Gastrocnemius medialis (tissue), 4 donors: ENCODE data around the gene FAM229B. TPM values are rescaled to one million over a fixed set of nuclear protein-coding genes. Genes with fewer than 3 reads are reported as not detected.

Experiments
- ATAC-seq, 2 donors: fragments of 150-250 bp; one replicate each; pipeline ENCODE4 v1.9.1; 2016
- DNase-seq, 2 donors: peaks; one replicate each; pipeline ENCODE4 v3.0.0-alpha.2; 2019
- H3K27ac ChIP-seq, 4 donors: fragments of 200-600 bp; sonication (generic); 1 replicate in 1 of 4; 2 replicates in 3 of 4; pipeline ENCODE4 v1.5.1; 2016 to 2018; ENCODE audit warnings: mild to moderate bottlenecking in 2 of 4, moderate library complexity in 1 of 4
- H3K27me3 ChIP-seq, 3 donors: fragments of 200-600 bp; sonication (generic) in 2 of 3; 1 replicate in 1 of 3; 2 replicates in 2 of 3; pipeline versions ENCODE4 v1.5.1 to v1.6.0; 2016 to 2019; ENCODE audit warnings: mild to moderate bottlenecking in 1 of 3, moderate library complexity in 1 of 3
- H3K36me3 ChIP-seq, 2 donors: fragments of 200-600 bp; sonication (generic) in 1 of 2; one replicate each; pipeline ENCODE4 v1.5.1; 2017 to 2018
- H3K4me1 ChIP-seq, 2 donors: fragments of 200-600 bp; sonication (generic) in 1 of 2; one replicate each; pipeline ENCODE4 v1.5.1; 2016 to 2017; ENCODE audit warnings: mild to moderate bottlenecking in 2 of 2
- H3K4me3 ChIP-seq, 4 donors: fragments of 200-600 bp; sonication (generic) in 3 of 4; 1 replicate in 1 of 4; 2 replicates in 3 of 4; pipeline ENCODE4 v1.5.1; 2016 to 2019; ENCODE audit warnings: mild to moderate bottlenecking in 2 of 4
- H3K9me3 ChIP-seq, 3 donors: fragments of 200-600 bp; sonication (generic) in 2 of 3; 1 replicate in 1 of 3; 2 replicates in 2 of 3; pipeline ENCODE4 v1.5.1; 2016 to 2019
- POLR2A ChIP-seq, 2 donors: fragments of 450-650 bp; IDR thresholded peaks; one replicate each; pipeline ENCODE4 v1.6.1; 2017; ENCODE audit warnings: antibody characterized with exemption in 2 of 2, mild to moderate bottlenecking in 2 of 2, moderate library complexity in 2 of 2
- in situ Hi-C, 4 donors: fragments of 200-750 bp; cut with MboI; loops; one replicate each; pipeline versions ENCODE4 v1.15.0 to v1.8.0; 2017; ENCODE audit warnings: low sequenced_read_pairs in 4 of 4
- intact Hi-C: fragments of 100-400 bp; cut with DNase I; formaldehyde crosslinking; loops from one replicate; pipeline ENCODE4 v1.15.1; 2023; ENCODE audit warnings: low total_unique reads
- total RNA-seq, 4 donors: library from RNA; depleted of rRNA; stranded (reverse); fragments of >200 nt; gene quantifications; one replicate each; pipeline versions ENCODE4 v1.1.0 to v1.2.3, GENCODE V29; 2016
- TF ChIP-seq, protein P1 (sequence below), 5 experiments: fragments of 450-650 bp in 3 of 5; fragments of 200-600 bp in 2 of 5; sonication (generic) in 2 of 5; IDR thresholded peaks in 4 of 5; conservative IDR thresholded peaks in 1 of 5; 1 replicate in 4 of 5; 2 replicates in 1 of 5; pipeline ENCODE4 v1.5.1; 2016 to 2019; ENCODE audit warnings: antibody characterized with exemption in 5 of 5, mild to moderate bottlenecking in 3 of 5, moderate library complexity in 3 of 5

Gene FAM229B
- total RNA-seq, 4 donors from 2014 or later, result 0.58 to 3.9 (median 1.1) TPM

DNA sequence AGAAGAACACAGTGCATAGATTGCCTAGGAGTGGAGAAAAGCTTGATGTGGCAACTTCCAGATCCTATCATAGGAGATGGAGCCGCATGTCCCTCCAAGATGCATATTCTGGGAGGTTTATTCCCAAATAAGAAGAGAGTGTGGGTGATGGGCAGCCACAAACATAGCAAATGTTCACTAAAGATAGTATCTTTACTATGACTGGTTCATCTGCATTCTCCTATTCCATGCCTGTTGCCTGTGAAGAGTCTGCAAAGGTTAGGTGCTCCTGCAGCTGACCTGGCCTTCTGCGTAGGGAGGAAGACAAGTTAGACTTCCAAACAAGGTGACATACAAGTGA is 48.0 kb upstream of the FAM229B start:
- H3K4me1 ChIP-seq, result peaks cover 10 to 18% of the 10 kb centered on the region in 2 donors
- TF ChIP-seq, protein P1, sequence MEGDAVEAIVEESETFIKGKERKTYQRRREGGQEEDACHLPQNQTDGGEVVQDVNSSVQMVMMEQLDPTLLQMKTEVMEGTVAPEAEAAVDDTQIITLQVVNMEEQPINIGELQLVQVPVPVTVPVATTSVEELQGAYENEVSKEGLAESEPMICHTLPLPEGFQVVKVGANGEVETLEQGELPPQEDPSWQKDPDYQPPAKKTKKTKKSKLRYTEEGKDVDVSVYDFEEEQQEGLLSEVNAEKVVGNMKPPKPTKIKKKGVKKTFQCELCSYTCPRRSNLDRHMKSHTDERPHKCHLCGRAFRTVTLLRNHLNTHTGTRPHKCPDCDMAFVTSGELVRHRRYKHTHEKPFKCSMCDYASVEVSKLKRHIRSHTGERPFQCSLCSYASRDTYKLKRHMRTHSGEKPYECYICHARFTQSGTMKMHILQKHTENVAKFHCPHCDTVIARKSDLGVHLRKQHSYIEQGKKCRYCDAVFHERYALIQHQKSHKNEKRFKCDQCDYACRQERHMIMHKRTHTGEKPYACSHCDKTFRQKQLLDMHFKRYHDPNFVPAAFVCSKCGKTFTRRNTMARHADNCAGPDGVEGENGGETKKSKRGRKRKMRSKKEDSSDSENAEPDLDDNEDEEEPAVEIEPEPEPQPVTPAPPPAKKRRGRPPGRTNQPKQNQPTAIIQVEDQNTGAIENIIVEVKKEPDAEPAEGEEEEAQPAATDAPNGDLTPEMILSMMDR (IDR thresholded peaks at IDR 0.05 in 4 of 5, conservative IDR thresholded peaks at IDR 0.05 in 1 of 5), result no peak
- TF ChIP-seq POLR2A (IDR thresholded peaks at IDR 0.05), result no peak
- DNase-seq, result no peak
- peak overlapping the region in 3 of 4 donors; percentile 60 to 75 (median 65) for H3K27ac ChIP-seq
- H3K4me3 ChIP-seq, result no peak overlapping the region
- no peak for ATAC-seq
- H3K9me3 ChIP-seq, result no peaks in the 10 kb centered on the region
- H3K27me3 ChIP-seq, result no peaks in the 10 kb centered on the region
- in situ Hi-C loops, result no loop called here
- intact Hi-C loops, result no loop called here
- no peaks in the 10 kb centered on the region for H3K36me3 ChIP-seq

DNA sequence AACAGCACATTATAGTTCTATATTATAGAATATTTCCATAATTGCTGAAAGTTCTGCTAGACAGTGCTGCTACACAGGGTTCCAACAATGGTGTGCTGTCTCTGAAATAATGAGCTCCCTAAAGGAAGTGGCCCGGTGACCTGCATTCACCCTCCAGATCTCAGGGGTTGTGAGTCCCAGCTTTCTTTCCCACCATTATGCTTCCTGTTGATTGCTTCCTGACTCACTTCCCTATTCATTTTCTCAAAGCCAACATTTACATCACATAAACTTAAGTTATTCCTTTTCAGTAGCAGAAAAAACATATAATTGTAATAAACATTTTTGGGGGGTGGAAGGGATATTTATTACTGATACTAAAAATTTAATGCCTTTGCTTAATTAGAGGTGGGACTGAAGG is 46.4 kb upstream of the FAM229B start:
- TF ChIP-seq POLR2A (IDR thresholded peaks at IDR 0.05), result no peak
- TF ChIP-seq, protein P1 (IDR thresholded peaks at IDR 0.05 in 4 of 5, conservative IDR thresholded peaks at IDR 0.05 in 1 of 5), result no peak
- ATAC-seq (no peak), DNase-seq (no peak)
- no peak overlapping the region for H3K4me3 ChIP-seq
- no peaks in the 10 kb centered on the region for H3K9me3 ChIP-seq
- H3K27me3 ChIP-seq, result no peaks in the 10 kb centered on the region
- intact Hi-C loops (loop anchor here (10.0 kb wide), 1 partner anchor 166 kb away; the partner anchor contains the start of gene FYN), in situ Hi-C loops (loop anchor here in 2 of 4 donors (5.0 to 10.0 kb wide), 3 partner anchors 334 to 786 kb away; a partner anchor contains a TSS)
- H3K4me1 ChIP-seq, result peaks cover 10 to 18% of the 10 kb centered on the region in 2 donors
- no peak overlapping the region for H3K27ac ChIP-seq
- no peaks in the 10 kb centered on the region for H3K36me3 ChIP-seq

DNA sequence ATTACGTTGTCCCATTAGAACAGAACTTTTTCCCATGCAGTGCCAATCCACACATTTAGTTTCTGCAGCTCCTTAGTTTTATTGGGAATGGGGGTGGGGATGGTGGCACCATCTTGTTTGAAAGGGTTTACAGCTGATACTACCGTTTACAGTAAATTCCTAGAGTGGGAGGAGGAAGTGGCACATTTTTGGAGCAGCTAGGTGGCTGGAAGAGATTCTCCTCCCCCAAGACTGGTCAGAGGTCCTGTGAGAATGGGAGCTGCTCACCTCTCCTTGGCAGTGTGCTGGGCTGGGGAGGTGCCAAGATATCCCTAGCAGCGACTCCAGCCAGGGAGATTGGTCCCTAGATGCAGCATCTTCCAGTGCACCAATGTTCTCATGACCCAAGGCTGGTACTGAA is 45.9 kb upstream of the FAM229B start:
- Histone ChIP-seq H3K27me3 (no peaks in the 10 kb centered on the region), H3K27ac (no peak overlapping the region), H3K4me3 (no peak overlapping the region), H3K9me3 (no peaks in the 10 kb centered on the region), H3K36me3 (no peaks in the 10 kb centered on the region), H3K4me1 (peaks cover 10 to 18% of the 10 kb centered on the region in 2 donors)
- in situ Hi-C loops, result loop anchor here in 2 of 4 donors (5.0 to 10.0 kb wide), 3 partner anchors 334 to 787 kb away; a partner anchor contains a TSS
- ATAC-seq (no peak), DNase-seq (no peak)
- no peak for TF ChIP-seq POLR2A (IDR thresholded peaks at IDR 0.05)
- TF ChIP-seq, protein P1 (IDR thresholded peaks at IDR 0.05 in 4 of 5, conservative IDR thresholded peaks at IDR 0.05 in 1 of 5), result no peak
- intact Hi-C loops, result loop anchor here (10.0 kb wide), 1 partner anchor 167 kb away; the partner anchor contains the start of gene FYN

DNA sequence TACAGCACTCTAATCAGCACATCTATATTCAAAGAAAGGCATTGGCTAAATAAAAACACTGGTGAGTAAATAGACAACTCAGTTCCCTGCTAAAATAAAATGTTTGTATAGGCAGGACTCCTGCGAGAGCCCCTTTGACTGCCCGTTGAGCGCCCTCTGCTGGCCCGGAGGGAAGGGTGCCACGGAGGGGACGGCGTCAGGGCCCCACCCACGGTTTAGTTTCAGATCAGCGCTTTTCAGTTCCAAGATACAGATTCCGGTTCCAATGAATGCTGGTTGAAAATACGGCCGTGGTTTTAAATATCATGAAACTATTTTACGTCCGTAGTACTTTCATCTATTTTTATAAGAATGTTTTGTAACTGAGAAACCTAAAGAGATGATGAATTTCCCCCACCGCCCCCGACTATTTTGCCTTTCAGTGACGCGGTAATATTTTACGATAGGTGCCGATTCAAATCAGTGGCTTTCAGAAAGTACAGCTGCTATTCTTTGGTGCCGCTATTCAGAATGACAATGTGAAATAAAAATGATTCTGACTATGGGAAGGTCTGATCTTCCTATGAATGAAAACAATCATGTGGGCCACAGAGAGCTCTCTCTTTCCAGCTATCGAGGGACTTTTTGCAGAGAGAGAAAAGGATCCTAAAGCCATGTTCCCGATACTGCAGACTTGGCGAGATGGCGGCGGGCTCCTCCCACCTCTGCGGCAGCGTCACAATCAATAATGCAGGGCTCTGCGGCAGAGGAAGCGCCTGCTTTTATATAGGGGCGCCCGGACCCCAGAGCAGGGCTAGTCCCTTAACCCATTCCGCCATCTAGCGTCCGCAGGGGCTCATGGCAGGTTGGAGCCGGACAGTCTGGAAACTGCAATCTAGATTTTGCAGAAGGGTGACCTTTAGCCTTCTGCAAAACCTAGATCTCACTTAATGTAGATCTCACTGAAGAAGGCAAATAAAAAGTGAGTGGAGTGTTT is 44.1 kb upstream of the FAM229B start:
- intact Hi-C loops (loop anchor here (1.0 to 10.0 kb wide), 4 partner anchors 47 to 785 kb away; partner anchors contain the start of gene FYN), in situ Hi-C loops (loop anchor here in 2 of 4 donors (5.0 to 10.0 kb wide), 3 partner anchors 336 to 789 kb away; a partner anchor contains a TSS)
- Histone ChIP-seq H3K27me3 (no peaks in the 10 kb centered on the region), H3K36me3 (no peaks in the 10 kb centered on the region), H3K27ac (peak overlapping the region; percentile 44 to 73 (median 66)), H3K9me3 (no peaks in the 10 kb centered on the region), H3K4me1 (peaks cover 1 to 8% of the 10 kb centered on the region in 2 donors), H3K4me3 (peak overlapping the region; percentile 64 to 85 (median 67))
- TF ChIP-seq, protein P1 (IDR thresholded peaks at IDR 0.05 in 4 of 5, conservative IDR thresholded peaks at IDR 0.05 in 1 of 5), result peak; percentile 77 to 94 (median 87)
- no peak for TF ChIP-seq POLR2A (IDR thresholded peaks at IDR 0.05)
- peak; percentile 53 to 68 for DNase-seq
- ATAC-seq, result peak; percentile 86
